Measurements from ENCODE around the gene PLEKHN1.
"Not testable (repeated sequence)": the region's sequence is repeated elsewhere in the genome, so short reads cannot be mapped to it uniquely, and the experiment has no call there.

PLEKHN1 gene

GRCh38 chr1:942411-942821 is 23.9 kb upstream of the PLEKHN1 start:
- DNase-seq (ENCODE audit: low read depth) = no peak

- DNase-seq (ENCODE audit: low read depth) = no peak
Measured at GRCh38 chr1:942864-943533, 23.3 kb upstream of the PLEKHN1 start.

- DNase-seq (ENCODE audit: low read depth) = no peak
Measured at GRCh38 chr1:943545-944340, 22.5 kb upstream of the PLEKHN1 start.

DNA sequence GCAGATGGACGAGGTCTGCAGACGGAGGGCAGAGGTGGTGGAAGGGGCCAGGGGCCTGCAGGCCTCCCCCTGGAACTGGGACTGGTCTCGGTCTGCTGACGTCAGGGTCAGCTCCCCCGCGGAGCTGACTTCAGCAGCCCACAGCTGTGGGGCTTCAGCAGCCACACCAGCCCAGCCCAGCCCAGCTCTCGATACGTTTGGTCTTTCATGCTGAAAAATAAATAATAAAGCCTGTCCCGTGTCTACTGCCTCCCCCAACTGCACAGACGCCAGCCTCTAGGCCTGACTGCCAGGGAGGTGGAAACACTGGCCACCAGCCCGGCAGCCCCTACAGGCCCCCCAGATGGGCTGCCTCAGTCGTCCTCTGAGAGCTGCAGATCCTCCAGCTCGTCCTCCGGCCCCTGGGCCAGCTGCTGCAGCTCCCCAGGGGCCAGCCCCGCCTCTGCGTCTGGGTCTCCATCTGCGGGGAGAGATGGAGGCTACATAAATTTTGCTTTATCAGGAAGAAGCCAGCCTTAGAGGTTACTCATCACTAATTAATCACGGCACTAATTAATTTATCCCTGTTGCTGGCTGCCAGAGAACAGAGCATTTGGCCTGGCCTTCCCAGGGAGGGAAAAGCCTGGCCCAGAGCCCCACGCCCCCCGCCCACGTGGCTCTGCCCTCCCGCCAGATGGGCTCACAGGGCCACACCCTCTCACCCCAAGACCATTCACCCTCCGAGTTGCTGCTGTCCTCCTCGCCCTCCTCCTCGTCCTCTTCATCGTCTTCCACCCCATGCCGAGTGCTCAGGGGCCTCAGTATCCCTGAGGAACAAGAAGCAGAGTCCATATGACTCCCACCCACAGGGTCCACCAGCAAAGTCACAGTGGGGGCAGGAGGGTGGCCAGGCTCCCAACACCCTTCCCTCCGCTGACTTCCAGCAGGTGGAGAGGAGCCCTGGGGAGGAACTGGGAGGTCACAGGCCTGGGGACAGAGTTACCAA is 21.6 kb upstream of the PLEKHN1 start:
- no peak for DNase-seq (ENCODE audit: low read depth)

DNA sequence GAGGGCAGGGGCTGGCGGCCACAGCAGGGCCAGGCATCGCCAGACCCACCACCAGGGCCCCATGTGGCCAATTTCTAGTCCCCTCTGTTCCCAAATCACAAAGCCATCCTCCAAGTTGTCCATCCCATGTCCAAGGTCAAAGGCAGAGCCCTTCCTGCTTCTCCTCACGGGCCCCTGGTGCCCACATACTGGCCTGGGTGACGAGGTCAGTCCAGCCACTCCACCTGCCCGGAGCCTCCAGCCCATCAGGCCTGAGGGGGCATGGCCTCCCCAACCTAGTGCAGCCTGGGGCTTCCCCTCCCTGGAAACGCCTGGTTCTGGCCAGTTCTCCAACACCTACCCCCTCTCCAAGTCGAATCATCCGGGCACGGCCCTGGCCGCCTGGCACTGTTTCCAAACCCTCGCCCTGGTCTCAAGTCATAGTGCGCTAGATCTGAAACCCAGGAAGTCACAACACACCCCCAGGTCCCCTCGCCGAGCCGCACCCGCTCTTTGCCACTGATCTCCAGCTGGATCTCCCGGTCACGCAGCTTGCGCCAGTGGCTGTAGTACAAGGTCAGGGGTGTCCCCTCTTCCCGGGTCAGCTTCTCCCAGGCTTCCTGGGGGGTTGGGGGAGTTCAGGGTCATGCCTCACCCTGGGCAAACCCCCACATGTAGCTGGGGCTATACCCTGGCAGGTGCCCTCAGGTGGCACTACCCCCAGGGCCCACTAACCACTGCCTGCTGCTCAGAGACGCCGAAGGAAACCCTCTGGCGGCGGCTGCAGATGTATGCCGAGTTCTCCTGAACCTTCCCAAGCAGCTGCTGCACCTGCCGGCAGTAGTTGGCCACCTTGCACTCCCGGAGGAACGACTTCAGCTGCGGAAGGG is 20.4 kb upstream of the PLEKHN1 start:
- no peak for DNase-seq (ENCODE audit: low read depth)

GRCh38 chr1:946811-947210 is 19.5 kb upstream of the PLEKHN1 start:
- DNase-seq (ENCODE audit: low read depth) = not testable (repeated sequence)

GRCh38 chr1:947958-948357 is 18.3 kb upstream of the PLEKHN1 start:
- DNase-seq (ENCODE audit: low read depth) = no peak

- DNase-seq (ENCODE audit: low read depth) = no peak
Measured at GRCh38 chr1:950268-950667, 16.0 kb upstream of the PLEKHN1 start.

DNA sequence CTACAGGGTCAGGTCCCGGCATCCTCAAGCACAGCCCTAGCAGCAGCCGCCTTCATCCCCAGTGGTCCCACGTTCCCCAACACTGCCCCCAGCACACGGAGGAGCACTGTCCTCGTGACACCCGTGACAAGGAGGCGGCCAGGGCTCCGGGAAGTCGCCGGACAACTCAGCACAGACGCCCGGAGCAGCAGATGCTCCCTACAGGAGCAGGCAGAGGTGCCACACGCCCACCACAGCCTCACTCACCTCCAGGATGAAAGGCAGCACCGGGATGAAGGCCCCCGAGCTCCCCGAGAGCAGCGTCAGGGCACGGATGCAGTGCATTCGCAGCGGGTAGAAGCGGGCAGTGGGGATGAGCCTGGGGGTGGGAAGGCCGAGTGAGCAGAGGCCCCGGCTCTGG is 15.4 kb upstream of the PLEKHN1 start:
- no peak for DNase-seq (ENCODE audit: low read depth)

DNA sequence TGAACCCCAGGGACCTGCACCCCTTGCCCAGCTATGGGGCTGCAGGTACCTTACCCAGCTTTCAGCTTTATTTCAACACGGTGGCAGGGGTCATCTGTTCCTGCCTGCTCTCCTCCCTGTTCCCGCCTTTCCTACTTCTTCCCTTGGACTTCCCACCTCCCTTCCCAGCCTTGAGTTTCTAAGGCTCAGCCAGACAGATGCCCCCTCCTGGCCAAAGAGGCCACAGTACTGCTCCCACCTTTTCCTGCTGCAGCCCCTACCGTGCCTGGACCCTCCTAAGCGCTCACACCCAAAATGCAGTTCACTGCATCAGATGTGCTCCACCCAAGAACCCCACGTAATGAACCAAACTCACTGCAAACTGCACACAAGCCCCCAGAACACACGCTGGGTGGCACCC is 14.9 kb upstream of the PLEKHN1 start:
- DNase-seq (ENCODE audit: low read depth) = no peak

DNA sequence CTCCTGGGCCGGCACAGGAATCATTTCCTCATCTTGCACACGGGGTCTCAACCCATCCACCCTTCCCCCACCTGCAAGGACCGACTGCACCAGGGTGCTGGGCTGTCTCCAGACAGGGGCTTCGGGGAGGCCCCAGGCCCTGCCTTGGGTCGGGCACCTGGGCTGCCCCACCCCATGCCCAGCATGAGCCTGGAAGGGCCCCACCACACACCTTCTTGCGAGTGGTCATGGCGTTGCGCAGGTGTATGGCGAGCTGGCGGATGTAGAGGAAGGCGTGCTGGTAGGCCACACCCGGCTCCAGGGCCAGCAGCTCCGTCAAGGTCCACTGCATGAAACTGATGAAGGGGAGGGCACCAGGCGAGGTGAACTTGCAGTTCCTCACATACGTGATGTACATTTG is 14.1 kb upstream of the PLEKHN1 start:
- DNase-seq (ENCODE audit: low read depth) = no peak

DNA sequence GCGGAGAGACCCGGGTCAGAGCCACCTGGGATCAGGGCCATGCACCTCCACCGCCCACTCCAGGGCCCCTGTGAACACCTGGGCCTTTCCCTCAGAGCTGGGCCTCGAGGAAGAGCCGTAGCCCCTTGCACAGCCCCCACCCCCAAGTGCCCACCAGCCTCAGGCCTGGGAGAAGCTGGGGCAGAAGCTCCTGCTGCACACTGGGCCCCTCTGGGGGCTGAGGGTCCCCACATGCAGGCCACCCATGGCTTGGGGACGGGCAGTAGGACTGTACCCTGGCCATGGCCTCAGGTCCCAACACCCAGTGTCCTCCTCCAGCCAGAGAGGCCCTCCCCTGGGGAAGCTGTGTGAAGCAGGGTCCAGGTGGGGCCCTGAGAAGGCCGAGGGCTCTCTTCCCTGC is 13.7 kb upstream of the PLEKHN1 start:
- DNase-seq (ENCODE audit: low read depth) = no peak

DNA sequence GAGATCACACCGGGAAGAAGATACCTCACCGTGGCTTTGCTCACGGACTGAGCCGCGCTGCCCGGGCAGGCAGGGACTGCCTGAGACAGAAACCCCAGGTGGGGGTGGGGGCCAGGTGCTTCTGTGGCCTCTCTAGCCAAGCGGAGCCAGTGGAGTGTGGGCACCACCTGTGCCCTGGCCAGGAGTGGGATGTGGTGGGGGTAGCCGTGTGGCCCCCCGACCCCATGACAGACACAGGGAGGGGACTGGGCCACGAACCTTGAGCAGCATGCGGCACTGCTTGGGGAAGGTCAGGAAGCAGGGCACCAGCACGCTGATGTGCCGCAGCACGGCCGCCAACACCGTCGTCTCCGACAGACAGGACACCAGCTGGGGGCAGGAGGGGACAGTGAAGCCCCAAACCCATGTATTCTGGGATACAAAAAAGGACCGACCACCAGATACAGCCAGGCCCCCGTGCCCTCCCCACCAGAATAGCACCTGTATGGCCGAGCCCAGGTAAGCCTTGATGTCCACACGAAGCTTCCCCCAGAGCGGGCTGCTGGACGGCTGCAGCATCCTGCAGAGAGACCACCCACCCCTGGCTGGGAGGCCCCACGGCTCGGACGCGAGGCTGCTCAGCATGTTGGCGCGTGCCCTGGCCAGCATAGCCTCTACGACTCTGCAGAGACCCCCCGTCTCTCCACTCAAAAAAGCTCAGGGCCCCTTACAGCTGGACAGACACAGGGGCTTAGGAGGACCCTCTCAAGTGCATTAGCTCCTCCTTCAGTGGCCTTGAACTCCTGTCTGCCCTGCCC is 12.6 kb upstream of the PLEKHN1 start:
- DNase-seq (ENCODE audit: low read depth) = no peak

DNA sequence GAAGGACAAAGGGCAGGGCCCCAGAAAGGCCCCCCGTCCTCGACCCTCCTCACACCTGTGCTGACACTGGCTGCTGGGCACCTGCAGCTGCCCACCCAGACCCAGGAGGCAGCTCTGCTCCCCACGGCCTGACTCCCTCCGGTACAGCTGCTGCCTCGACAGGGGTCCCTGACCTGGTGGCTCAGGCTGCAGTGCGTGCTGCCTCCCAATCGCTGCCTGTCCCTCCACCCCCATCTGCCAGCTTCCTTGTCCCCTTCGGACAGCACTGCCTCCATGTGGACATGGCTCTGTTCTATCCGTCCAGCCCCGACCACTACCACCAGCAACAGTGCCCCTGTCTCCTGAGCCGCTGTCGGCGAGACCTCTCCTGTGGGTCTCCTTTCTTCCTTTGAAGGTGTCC is 11.4 kb upstream of the PLEKHN1 start:
- no peak for DNase-seq (ENCODE audit: low read depth)

- no peak for DNase-seq (ENCODE audit: low read depth)
Measured at GRCh38 chr1:955474-955873, 10.8 kb upstream of the PLEKHN1 start.

DNA sequence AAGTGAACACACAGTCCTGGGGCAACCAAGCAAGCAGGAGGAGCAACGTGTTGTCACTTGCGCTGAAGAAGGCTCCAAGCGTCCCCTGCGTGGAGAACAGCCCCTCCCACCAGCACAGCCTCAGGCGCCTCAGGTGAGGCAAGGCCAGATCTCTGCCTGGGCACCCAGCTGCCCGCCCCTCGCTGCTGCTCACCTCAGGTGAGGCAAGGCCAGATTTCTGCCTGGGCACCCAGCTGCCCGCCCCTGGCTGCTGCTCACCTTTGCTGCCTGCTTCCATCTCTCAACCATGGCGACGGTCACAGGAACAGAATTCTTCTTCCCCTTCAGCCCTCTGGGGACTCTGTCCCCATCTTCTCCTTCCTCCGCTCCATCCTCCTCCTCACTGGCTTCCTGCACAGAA is 9.6 kb upstream of the PLEKHN1 start:
- DNase-seq (ENCODE audit: low read depth) = no peak

DNA sequence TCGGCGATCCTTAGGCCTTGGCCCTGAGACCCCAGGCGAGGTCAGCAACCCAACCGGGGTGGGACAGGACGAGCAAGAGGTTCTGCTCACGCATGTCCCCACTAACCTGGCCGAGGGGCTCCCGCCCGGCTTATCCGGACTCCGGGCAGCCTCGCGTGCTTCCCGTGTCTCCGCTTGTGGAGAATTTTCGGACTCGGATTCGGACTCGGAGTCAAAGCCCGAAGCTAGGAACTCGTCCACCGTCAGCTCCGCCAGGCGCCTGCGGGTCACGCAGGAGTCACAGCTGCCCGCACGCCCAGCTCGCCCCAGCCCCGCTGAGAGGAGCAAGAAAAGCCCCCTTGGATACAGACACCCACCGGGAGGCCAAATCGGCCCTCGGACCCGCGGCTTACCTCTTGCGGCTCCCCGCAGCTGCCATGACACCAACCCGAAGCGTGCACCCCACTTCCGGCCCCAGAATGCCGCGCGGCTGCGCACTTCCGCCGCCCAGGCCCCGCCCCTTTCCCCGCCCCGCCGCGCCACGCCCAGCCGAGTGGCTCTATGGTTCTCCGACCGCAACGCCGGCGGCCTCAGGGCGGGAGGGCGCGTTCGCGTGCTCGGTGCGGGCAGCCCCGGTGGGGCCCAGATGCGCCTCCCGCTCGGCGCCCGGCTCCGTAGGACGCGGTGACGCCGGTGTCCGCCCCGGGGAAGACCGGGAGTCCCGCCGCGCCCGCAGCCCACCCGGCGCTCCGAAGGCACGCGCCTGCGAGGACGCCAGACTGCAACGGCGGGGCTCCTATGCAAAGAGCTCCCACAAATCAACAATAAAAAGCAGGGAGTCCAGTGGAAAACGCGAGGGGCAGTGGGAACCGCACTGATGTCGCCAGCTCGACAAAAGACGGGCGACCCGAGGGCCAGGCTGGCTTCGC is 7.2 kb upstream of the PLEKHN1 start, which contains the start of gene NOC2L:
NOC2L (minus strand) TSS at position 434 of the 908 bp plus-strand sequence; CDS start at position 418, 16 bp downstream.
- DNase-seq (ENCODE audit: low read depth) = peak; percentile 97

DNA sequence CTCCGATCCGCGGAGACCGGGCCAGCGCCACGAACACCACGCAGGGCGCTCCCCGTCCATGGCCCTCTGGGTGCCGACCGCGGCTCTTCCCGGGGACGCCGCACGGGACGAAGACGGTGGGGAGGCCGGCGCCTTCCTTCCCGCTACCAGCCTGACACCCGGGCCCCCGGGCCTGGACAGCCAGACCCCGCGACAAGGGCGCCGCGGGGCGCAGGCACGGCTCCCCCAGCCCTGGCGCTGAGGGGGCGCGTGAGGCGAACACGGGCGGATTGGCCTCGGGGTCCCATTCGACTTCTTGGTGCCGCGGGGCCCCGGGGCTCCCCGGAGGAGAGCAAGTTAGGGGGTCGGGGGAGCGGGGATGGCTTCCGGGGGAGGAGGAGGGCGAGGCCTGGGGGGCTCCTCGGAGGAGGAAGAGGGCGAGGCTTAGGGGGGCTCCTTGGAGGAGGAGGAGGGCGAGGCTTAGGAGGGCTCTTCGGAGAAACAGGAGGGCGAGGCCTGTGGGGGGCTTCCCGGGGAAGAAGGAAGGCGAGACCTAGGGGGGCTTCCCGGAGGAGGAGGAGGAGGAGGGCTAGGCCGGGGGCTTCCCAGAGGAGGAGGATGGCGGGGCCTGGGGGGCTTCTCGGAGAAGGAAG is 6.4 kb upstream of the PLEKHN1 start:
- no peak for DNase-seq (ENCODE audit: low read depth)
